ENCODE data around the gene RASSF4. TPM values are rescaled to one million over a fixed set of nuclear protein-coding genes. Genes with fewer than 3 reads are reported as not detected.

RASSF4 gene
- total RNA-seq, 2 experiments from 2014 or later: 0.76 to 1.6 TPM

DNA sequence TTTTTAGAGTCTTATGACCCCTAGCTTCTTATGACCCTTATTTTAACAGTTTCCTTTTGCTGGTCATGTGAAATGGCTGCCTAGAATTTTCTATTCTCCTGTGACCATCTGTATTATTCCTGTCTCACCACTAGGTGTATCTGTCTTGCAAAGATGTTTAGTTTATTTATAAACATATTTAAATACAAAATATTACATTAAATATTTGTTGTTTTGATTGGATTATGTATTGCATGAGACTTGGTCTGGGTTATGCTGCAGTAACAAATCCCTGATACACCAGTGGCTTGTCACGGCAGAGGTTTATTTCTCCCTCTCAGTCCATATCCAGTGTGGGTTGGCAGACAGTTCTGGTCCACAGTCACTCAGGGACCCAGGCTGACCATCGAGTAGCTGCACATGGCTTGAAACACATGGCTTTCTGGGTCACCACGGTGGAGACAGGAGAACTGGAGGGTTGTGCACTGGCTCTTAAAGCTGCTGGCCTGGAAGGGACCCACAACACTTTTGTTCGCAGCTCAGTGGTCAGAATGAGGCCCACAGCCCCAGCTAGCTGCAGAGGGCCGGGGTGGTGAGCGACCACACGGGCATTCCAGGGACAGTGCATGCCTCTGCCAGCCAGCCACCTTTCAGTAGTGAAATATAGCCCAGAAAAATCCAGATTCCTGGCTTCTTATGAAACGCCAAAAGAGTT, 7.4 kb downstream of the RASSF4 start:
- CTCF ChIA-PET: interaction anchor here (0.6 to 7.7 kb wide), 5 partner anchors 9 to 34 kb away, joined by 3 to 53 read pairs (median 6); no protein-coding TSS in a partner anchor
- ATAC-seq: no peak
- Mint-ChIP-seq H3K9me3 (ENCODE audit: insufficient read depth) (no peaks in the 10 kb centered on the region), H3K4me1 (ENCODE audit: low read depth) (peaks cover 36% of the 10 kb centered on the region), H3K27ac (no peak overlapping the region), H3K27me3 (ENCODE audit: low read depth) (no peaks in the 10 kb centered on the region), H3K36me3 (ENCODE audit: low read depth) (no peaks in the 10 kb centered on the region), H3K4me3 (no peak overlapping the region)
- no peak for DNase-seq
- POLR2A ChIA-PET: interaction anchor here (0.6 kb wide), 1 partner anchor 1005 kb away, joined by 3 read pairs; the partner anchor contains the start of gene TIMM23

DNA sequence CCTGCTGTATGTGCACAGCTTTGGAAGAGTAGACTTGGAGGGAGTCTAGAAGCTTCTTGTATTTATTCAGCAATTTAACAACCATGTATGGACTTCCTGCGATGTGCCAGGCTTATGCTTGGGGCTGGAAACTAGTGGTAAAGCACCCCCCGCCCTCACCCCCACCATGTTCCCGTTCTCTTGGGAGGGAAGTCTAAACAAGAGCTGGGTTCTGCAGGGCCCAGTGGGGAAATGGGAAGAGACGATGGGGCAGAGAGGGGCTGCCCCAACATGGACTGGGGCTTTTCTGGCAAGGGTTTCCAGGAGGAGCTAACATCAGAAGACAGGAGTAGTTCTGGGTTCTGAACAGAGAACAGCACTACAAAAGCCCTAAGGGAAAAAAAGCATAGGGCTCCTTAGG, 8.0 kb downstream of the RASSF4 start:
- Mint-ChIP-seq H3K36me3 (ENCODE audit: low read depth) (no peaks in the 10 kb centered on the region), H3K9me3 (ENCODE audit: insufficient read depth) (no peaks in the 10 kb centered on the region), H3K4me3 (no peak overlapping the region), H3K4me1 (ENCODE audit: low read depth) (peaks cover 36% of the 10 kb centered on the region), H3K27ac (peak overlapping the region; percentile 80), H3K27me3 (ENCODE audit: low read depth) (no peaks in the 10 kb centered on the region)
- peak; percentile 32 for ATAC-seq
- CTCF ChIA-PET: interaction anchor here (1.4 to 7.7 kb wide), 6 partner anchors 9 to 35 kb away, joined by 4 to 53 read pairs (median 6); partner anchors contain the start of gene DEPP1
- POLR2A ChIA-PET: interaction anchor here (0.6 kb wide), 1 partner anchor 1005 kb away, joined by 3 read pairs; the partner anchor contains the start of gene TIMM23
- no peak for DNase-seq

DNA sequence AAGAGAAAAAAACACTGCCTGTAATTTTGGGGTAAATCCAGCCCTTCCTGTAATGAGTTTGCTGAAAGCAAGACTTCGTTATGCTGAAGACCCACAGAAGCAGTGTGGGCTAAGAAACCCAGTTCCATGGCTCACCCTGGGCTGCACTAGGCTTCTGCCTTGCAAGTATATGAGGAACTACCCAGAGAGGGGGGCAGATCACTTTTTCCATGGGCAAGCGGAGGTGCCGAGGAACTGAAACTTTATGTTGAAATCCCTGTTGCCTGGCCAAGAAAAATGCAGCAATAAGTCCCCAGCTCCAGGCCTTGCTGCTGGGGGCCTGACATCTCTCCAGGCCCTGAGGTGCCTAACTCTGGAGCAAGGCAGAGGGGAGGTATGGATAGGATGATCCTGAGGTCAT, 8.5 kb downstream of the RASSF4 start:
- H3K4me3 Mint-ChIP-seq: peak overlapping the region; percentile 6
- POLR2A ChIA-PET: interaction anchor here (1.3 to 1.5 kb wide), 2 partner anchors 32 to 36 kb away, joined by 5 to 7 read pairs; partner anchors contain the start of gene ZNF22

DNA sequence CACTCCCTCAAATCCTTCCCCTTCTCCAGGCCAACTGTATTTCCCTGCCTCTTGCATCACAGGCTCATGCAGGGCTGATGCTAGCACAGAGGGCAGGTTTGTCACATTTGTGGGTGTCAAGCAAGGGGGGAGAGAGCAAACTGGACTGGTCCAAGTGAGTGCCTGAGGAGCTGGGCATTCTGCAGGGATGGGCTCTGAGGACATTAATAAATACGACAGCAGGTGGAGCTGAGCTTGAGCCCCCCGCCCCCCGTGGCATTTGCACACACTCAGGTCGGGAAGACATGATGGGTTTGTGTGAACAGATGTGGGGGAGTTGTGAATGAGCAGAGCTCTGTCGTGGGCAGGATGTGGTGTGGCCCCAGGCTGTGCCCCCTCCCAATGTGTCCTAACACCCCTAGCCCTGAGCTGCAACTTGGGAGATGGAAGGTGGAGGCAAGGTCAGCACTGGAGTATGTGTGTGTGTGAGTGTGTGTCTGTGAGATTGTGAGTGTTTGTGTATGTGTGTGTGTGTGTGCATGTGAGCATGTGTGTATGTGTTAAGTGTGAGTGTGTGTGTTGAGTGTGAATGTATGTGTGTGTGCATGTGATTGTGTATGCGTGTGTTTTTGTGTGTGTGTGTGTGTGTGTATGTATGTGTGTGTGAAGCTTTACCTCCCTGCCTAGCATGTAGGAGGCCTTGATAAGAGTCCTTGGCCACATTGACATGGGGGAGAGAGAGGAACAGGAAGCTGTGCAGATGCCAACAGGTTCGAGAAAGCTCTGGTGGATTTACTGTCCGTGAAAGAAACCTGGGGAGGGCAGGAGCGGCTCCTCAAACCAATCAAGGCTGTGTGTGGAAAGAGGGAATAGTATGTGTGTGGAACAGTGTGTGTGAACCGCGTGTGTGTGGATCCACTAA, 9.1 kb downstream of the RASSF4 start:
- ChIA-PET CTCF (interaction anchor here (0.9 to 7.7 kb wide), 8 partner anchors 10 to 144 kb away, joined by 3 to 53 read pairs (median 5); partner anchors contain the start of gene DEPP1), POLR2A (interaction anchor here (0.7 to 1.5 kb wide), 3 partner anchors 32 to 56 kb away, joined by 3 to 7 read pairs (median 5); partner anchors contain the start of gene ZNF22)

More for the DNA sequence above, 8.5 kb downstream of the RASSF4 start:
- ATAC-seq (peak; percentile 22), DNase-seq (no peak)
- H3K36me3 Mint-ChIP-seq (ENCODE audit: low read depth): no peaks in the 10 kb centered on the region
- CTCF ChIA-PET: interaction anchor here (1.3 to 7.7 kb wide), 7 partner anchors 8 to 35 kb away, joined by 4 to 53 read pairs (median 6); partner anchors contain the start of gene DEPP1
- H3K4me1 Mint-ChIP-seq (ENCODE audit: low read depth): peaks cover 36% of the 10 kb centered on the region
- H3K9me3 Mint-ChIP-seq (ENCODE audit: insufficient read depth): no peaks in the 10 kb centered on the region
- peak overlapping the region; percentile 80 for H3K27ac Mint-ChIP-seq
- no peaks in the 10 kb centered on the region for H3K27me3 Mint-ChIP-seq (ENCODE audit: low read depth)

DNA sequence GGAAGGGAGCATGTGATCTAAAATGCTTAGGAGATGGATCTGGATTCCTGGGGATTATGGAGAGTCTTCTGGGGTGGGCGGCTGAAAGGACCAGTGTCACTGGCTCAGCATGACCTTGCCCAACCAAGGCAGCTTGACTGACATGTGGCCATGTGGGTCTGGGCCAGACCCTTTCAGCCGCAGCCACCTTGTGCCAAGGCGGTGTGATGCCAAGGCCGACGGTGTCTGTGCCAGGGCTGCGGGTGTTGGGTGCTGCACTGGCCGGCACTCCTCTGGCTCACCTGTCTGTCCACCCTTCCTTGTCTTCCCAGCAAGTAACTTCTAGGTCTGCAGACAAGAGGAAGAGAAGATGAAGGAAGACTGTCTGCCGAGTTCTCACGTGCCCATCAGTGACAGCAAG, 10.3 kb downstream of the RASSF4 start:
- H3K27me3 Mint-ChIP-seq (ENCODE audit: low read depth): no peaks in the 10 kb centered on the region
- no peak overlapping the region for H3K27ac Mint-ChIP-seq

More for the DNA sequence above, 9.1 kb downstream of the RASSF4 start:
- peak overlapping the region; percentile 80 for H3K27ac Mint-ChIP-seq
- peak overlapping the region; percentile 6 for H3K4me3 Mint-ChIP-seq
- no peaks in the 10 kb centered on the region for H3K27me3 Mint-ChIP-seq (ENCODE audit: low read depth)
- H3K4me1 Mint-ChIP-seq (ENCODE audit: low read depth): peaks cover 42% of the 10 kb centered on the region
- H3K9me3 Mint-ChIP-seq (ENCODE audit: insufficient read depth): no peaks in the 10 kb centered on the region
- DNase-seq (peak; percentile 67), ATAC-seq (peak; percentile 58)
- no peaks in the 10 kb centered on the region for H3K36me3 Mint-ChIP-seq (ENCODE audit: low read depth)

DNA sequence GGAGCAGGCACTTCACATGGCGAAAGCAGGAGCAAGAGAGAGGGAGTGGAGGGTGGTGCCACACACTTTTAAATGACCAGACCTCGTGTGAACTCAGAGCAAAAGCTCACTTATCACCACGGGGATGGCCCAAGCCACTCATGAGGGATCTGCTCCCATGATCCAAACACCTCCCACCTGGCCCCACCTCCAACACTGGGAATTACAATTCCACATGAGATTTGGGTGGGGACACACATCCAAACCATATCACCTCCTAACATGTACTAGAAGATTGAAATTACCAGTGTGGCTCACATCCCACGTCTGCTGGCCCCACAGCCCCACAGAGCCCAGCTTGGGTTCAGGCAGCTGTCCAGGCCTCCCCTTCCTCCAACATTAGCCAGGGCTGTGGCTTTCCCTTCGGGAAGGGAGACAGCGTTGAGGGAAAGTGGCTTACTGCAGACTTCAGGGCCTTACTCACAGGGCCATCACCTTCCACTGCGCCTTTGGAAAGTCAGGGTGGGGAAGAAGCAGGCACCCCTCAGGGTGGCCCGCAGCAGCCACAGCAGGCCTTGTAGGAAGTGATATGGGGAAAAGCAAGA, 11.3 kb downstream of the RASSF4 start:
- POLR2A ChIA-PET: no interaction called here
- CTCF ChIA-PET: interaction anchor here (0.8 to 1.1 kb wide), 2 partner anchors 18 to 38 kb away, joined by 3 to 4 read pairs; no protein-coding TSS in a partner anchor
- H3K27ac Mint-ChIP-seq: no peak overlapping the region

More for the DNA sequence above, 10.3 kb downstream of the RASSF4 start:
- H3K4me3 Mint-ChIP-seq: no peak overlapping the region
- H3K4me1 Mint-ChIP-seq (ENCODE audit: low read depth): peaks cover 52% of the 10 kb centered on the region
- H3K9me3 Mint-ChIP-seq (ENCODE audit: insufficient read depth): no peaks in the 10 kb centered on the region
- ATAC-seq: no peak
- CTCF ChIA-PET: interaction anchor here (1.1 to 2.6 kb wide), 3 partner anchors 11 to 143 kb away, joined by 3 to 6 read pairs (median 4); no protein-coding TSS in a partner anchor
- POLR2A ChIA-PET: no interaction called here
- no peak for DNase-seq
- H3K36me3 Mint-ChIP-seq (ENCODE audit: low read depth): no peaks in the 10 kb centered on the region

DNA sequence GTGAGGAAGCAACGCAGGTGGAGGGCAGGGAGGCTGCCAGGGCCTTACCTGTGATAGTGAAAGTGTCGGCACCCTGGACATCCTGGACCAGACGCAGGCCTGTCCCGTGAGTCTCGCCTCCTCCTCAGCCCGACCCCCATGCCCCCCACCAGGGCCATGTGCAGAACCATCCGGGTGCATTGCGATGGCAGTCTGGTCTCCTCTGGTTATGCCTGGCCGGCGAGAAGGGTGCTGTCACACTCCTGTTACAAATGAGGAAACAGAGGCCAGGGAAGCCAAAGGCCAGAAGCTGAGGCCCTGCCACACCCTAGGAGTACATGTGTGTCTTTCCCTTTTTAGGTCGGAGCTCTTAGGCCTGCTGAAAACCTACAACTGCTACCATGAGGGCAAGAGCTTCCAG, 11.8 kb downstream of the RASSF4 start:
- CTCF ChIA-PET: no interaction called here

More for the DNA sequence above, 11.3 kb downstream of the RASSF4 start:
- Mint-ChIP-seq H3K27me3 (ENCODE audit: low read depth) (no peaks in the 10 kb centered on the region), H3K4me3 (no peak overlapping the region), H3K4me1 (ENCODE audit: low read depth) (peaks cover 52% of the 10 kb centered on the region), H3K36me3 (ENCODE audit: low read depth) (no peaks in the 10 kb centered on the region), H3K9me3 (ENCODE audit: insufficient read depth) (no peaks in the 10 kb centered on the region)
- ATAC-seq (no peak), DNase-seq (no peak)

GRCh38 chr10:44971935-44972757, 12.5 kb downstream of the RASSF4 start:
- no peak overlapping the region for H3K27ac Mint-ChIP-seq
- ChIA-PET CTCF (interaction anchor here (2.7 kb wide), 1 partner anchor 39 kb away, joined by 35 read pairs; no protein-coding TSS in a partner anchor), POLR2A (interaction anchor here (0.9 to 1.9 kb wide), 3 partner anchors 9 to 28 kb away, joined by 3 to 4 read pairs (median 3); partner anchors contain the start of gene RASSF4)
- H3K4me3 Mint-ChIP-seq: no peak overlapping the region
- DNase-seq: no peak
- H3K4me1 Mint-ChIP-seq (ENCODE audit: low read depth): peaks cover 45% of the 10 kb centered on the region
- no peaks in the 10 kb centered on the region for H3K36me3 Mint-ChIP-seq (ENCODE audit: low read depth)
- ATAC-seq: no peak
- no peaks in the 10 kb centered on the region for H3K27me3 Mint-ChIP-seq (ENCODE audit: low read depth)
- no peaks in the 10 kb centered on the region for H3K9me3 Mint-ChIP-seq (ENCODE audit: insufficient read depth)

More for the DNA sequence above, 11.8 kb downstream of the RASSF4 start:
- Mint-ChIP-seq H3K9me3 (ENCODE audit: insufficient read depth) (no peaks in the 10 kb centered on the region), H3K27me3 (ENCODE audit: low read depth) (no peaks in the 10 kb centered on the region), H3K4me3 (no peak overlapping the region), H3K4me1 (ENCODE audit: low read depth) (peaks cover 47% of the 10 kb centered on the region), H3K36me3 (ENCODE audit: low read depth) (no peaks in the 10 kb centered on the region), H3K27ac (no peak overlapping the region)
- ATAC-seq: no peak
- no peak for DNase-seq
- POLR2A ChIA-PET: no interaction called here

GRCh38 chr10:44972874-44973306, 13.3 kb downstream of the RASSF4 start:
- H3K27ac Mint-ChIP-seq: no peak overlapping the region
- H3K9me3 Mint-ChIP-seq (ENCODE audit: insufficient read depth): no peaks in the 10 kb centered on the region
- POLR2A ChIA-PET: interaction anchor here (0.9 to 1.9 kb wide), 4 partner anchors 10 to 38 kb away, joined by 3 to 4 read pairs (median 3); partner anchors contain the start of gene RASSF4
- H3K4me3 Mint-ChIP-seq: no peak overlapping the region
- no peaks in the 10 kb centered on the region for H3K27me3 Mint-ChIP-seq (ENCODE audit: low read depth)
- peaks cover 38% of the 10 kb centered on the region for H3K4me1 Mint-ChIP-seq (ENCODE audit: low read depth)
- CTCF ChIA-PET: interaction anchor here (1.0 to 2.7 kb wide), 2 partner anchors 9 to 40 kb away, joined by 3 to 35 read pairs; no protein-coding TSS in a partner anchor
- ATAC-seq: no peak
- H3K36me3 Mint-ChIP-seq (ENCODE audit: low read depth): no peaks in the 10 kb centered on the region
- no peak for DNase-seq

GRCh38 chr10:44973323-44974081, 13.9 kb downstream of the RASSF4 start:
- no peak for ATAC-seq
- Mint-ChIP-seq H3K4me1 (ENCODE audit: low read depth) (peaks cover 37% of the 10 kb centered on the region), H3K4me3 (no peak overlapping the region), H3K9me3 (ENCODE audit: insufficient read depth) (no peaks in the 10 kb centered on the region), H3K27ac (no peak overlapping the region), H3K36me3 (ENCODE audit: low read depth) (no peaks in the 10 kb centered on the region), H3K27me3 (ENCODE audit: low read depth) (no peaks in the 10 kb centered on the region)
- ChIA-PET POLR2A (interaction anchor here (0.9 to 1.9 kb wide), 4 partner anchors 11 to 38 kb away, joined by 3 to 4 read pairs (median 3); partner anchors contain the start of gene RASSF4), CTCF (interaction anchor here (1.0 to 2.7 kb wide), 3 partner anchors 10 to 40 kb away, joined by 3 to 35 read pairs (median 7); no protein-coding TSS in a partner anchor)
- DNase-seq: no peak

Data from activated CD8-positive, alpha-beta T cell treated with anti-CD3 and anti-CD28 coated beads, Interleukin-2, amount 10 ng/mL, durations not matched to agents 7 days and 5 days (primary cell).